ENCODE measurements around the gene LARP4.
A peak's percentile ranks its signal among the peaks of the same experiment; 100 is the strongest.
"Not testable (repeated sequence)": the region's sequence is repeated elsewhere in the genome, so short reads cannot be mapped to it uniquely, and the experiment has no call there.

LARP4 gene

GRCh38 chr12:50483488-50483887, 82.8 kb downstream of the LARP4 start:
- H3K27me3 Mint-ChIP-seq: no peaks in the 10 kb centered on the region

GRCh38 chr12:50488801-50489200, 88.1 kb downstream of the LARP4 start:
- Mint-ChIP-seq H3K36me3 (peaks cover 5% of the 10 kb centered on the region), H3K4me1 (no peaks in the 10 kb centered on the region), H3K9me3 (peaks cover 18% of the 10 kb centered on the region), H3K27ac (no peak overlapping the region), H3K4me3 (no peak overlapping the region), H3K27me3 (peaks cover 4% of the 10 kb centered on the region)
- CTCF ChIA-PET: no interaction called here
- no peak for DNase-seq

More at GRCh38 chr12:50483488-50483887, 82.8 kb downstream of the LARP4 start:
- no peak for DNase-seq
- H3K9me3 Mint-ChIP-seq: no peaks in the 10 kb centered on the region
- CTCF ChIA-PET: no interaction called here
- H3K4me1 Mint-ChIP-seq: no peaks in the 10 kb centered on the region
- peaks cover 2% of the 10 kb centered on the region for H3K36me3 Mint-ChIP-seq
- H3K4me3 Mint-ChIP-seq: no peak overlapping the region
- H3K27ac Mint-ChIP-seq: no peak overlapping the region

DNA sequence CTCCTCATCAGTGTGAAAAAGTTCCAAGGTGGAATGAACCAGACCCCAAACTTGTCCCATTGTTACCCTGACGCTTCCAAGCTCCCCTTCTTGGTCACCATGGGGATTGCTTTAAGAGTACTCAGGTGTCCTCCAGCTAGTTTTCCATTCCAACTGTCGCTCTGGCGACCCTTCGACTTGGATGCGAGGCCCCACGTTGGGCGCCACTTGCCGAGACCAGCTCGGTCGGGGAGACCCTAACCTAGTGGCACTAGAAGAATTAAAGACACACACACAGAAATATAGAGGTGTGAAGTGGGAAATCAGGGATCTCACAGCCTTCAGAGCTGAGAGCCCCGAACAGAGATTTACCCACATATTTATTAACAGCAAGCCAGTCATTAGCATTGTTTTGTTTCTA, 97.4 kb downstream of the LARP4 start:
- H3K4me3 Mint-ChIP-seq, H3K27me3 Mint-ChIP-seq, DNase-seq, H3K4me1 Mint-ChIP-seq, CTCF ChIA-PET: not testable (repeated sequence)
- Mint-ChIP-seq H3K9me3 (peaks cover 40% of the 10 kb centered on the region), H3K27ac (peak overlapping the region; percentile 52), H3K36me3 (peaks cover 13% of the 10 kb centered on the region)

DNA sequence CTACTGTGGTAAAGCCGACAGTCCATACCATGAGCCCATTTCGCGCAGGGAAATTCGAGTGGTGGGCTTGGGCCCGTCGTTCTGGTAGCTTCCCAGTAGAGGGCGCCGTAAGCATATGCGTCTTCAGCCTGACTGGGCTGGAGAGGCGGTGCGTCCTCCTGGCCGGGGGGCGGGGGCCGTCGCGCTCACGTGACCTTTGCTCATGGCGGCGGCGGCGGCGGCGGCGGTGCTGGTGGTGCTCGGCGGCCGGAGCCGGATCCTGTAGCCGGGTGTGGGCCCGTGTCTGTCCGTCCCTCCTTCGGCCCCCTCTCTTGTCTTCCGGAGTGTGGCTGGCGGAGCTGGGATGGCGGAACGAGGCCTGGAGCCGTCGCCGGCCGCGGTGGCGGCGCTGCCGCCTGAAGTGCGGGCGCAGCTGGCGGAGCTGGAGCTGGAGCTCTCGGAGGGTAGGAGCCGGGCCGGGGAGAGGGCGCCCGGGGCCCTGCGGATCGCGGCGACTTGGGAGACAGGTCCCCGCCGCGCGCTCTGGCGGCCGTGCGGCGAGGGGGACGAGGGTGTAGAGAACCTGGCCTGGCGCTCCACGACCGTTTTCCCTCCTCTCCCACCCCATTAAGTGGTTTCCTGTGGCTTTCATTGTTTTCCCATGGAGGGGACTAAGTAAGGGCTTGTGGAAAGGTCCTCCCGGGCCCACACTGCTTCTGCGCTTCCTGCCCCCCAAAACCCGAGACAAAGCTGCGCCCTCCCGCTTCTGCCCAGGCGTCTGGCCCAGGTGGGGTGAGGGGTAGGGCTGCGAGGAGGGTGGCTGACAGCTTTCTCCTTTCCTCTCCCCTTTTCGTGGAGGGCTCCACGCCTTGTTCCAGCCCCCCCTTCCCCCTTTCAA, 104.4 kb downstream of the LARP4 start, which contains the start of gene DIP2B:
Gene DIP2B (plus strand): TSS at position 188 of the 877 bp plus-strand sequence. CDS start 156 bp downstream, at position 344.
- Mint-ChIP-seq H3K36me3 (peaks cover 14% of the 10 kb centered on the region), H3K27ac (peak within 1 kb of the TSS; percentile 95), H3K4me1 (peaks cover 45% of the 10 kb centered on the region), H3K4me3 (peak within 1 kb of the TSS; percentile 99), H3K27me3 (no peaks in the 10 kb centered on the region), H3K9me3 (no peaks in the 10 kb centered on the region)
- peak; percentile 97 for DNase-seq
- CTCF ChIA-PET: interaction anchor here (0.8 to 8.6 kb wide), 19 partner anchors 9 to 521 kb away, joined by 3 to 115 read pairs (median 4); partner anchors contain the start of genes ATF1 and SLC11A2

DNA sequence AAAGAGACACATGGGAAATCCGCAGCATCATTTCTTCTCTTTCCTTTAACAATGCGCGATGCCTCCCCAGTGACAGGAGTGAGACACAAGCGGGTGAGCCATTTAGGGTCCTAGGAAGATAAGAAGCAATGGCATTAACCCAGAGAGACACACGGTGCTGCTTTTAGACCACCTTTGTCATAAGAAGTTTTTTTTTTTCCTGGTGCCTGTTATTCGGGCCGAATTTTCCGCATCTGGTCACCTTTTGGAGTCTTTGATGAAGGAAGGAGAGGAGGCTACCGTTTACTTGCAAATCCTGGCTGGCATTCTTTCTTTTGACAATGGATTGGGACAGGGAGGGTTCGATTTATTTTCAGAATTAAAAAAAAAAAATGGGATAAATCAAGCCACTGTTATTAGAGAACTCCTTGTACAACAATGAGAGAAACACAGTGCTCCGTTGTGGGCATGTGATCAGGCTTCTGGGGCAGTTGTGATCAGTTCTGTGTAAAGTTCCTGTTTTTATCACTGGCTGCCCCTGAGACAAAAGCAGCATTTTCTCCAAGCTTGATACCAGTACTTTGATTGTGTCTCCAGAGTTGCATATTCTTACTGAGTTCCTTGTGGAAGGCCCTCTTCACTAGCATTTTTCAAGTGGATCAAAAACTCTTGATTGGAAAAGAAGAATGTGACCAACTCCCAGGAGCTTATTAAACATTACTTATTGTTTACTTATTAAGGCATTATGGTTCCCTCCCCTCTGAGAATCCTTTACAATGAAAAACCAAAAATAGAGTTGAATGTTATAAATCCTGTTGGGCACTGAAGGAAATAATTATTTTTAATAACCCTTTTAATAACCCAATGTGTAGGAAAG, 105.2 kb downstream of the LARP4 start:
- Mint-ChIP-seq H3K4me1 (peaks cover 49% of the 10 kb centered on the region), H3K4me3 (peak overlapping the region; percentile 99), H3K27me3 (no peaks in the 10 kb centered on the region), H3K9me3 (no peaks in the 10 kb centered on the region), H3K27ac (peak overlapping the region; percentile 95), H3K36me3 (peaks cover 14% of the 10 kb centered on the region)
- CTCF ChIA-PET: interaction anchor here (0.7 to 8.6 kb wide), 13 partner anchors 9 to 838 kb away, joined by 3 to 115 read pairs (median 4); partner anchors contain the start of gene SLC11A2
- DNase-seq: no peak

- peak overlapping the region; percentile 99 for H3K4me3 Mint-ChIP-seq
- no peak for DNase-seq
- H3K4me1 Mint-ChIP-seq: peaks cover 49% of the 10 kb centered on the region
- H3K27me3 Mint-ChIP-seq: no peaks in the 10 kb centered on the region
- H3K27ac Mint-ChIP-seq: peak overlapping the region; percentile 87
- H3K36me3 Mint-ChIP-seq: peaks cover 14% of the 10 kb centered on the region
- CTCF ChIA-PET: interaction anchor here (0.7 to 8.6 kb wide), 9 partner anchors 11 to 837 kb away, joined by 3 to 115 read pairs (median 4); no protein-coding TSS in a partner anchor
- no peaks in the 10 kb centered on the region for H3K9me3 Mint-ChIP-seq
These were observed 106.2 kb downstream of the LARP4 start for GRCh38 chr12:50506753-50507473.

DNA sequence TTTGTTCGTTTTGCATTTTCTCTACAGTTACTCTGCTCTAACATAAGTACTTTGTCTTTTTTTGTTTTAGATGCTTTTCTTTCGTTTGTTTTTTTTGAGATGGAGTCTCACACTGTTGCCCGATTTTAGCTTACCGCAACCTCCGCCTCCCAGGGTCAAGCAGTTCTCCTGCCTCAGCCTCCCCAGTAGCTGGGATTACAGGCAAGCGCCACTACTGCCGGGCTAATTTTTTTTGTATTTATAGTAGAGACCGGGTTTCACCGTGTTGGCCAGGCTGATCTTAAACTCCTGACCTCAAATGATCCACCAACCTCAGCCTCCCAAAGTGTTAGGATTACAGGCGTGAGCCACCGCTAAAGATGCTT, 106.8 kb downstream of the LARP4 start:
- H3K36me3 Mint-ChIP-seq: peaks cover 16% of the 10 kb centered on the region
- no peak for DNase-seq
- no peaks in the 10 kb centered on the region for H3K27me3 Mint-ChIP-seq
- peak overlapping the region; percentile 87 for H3K27ac Mint-ChIP-seq
- CTCF ChIA-PET: interaction anchor here (1.0 to 8.6 kb wide), 8 partner anchors 11 to 318 kb away, joined by 3 to 115 read pairs (median 4); no protein-coding TSS in a partner anchor
- H3K4me1 Mint-ChIP-seq: peaks cover 51% of the 10 kb centered on the region
- peak overlapping the region; percentile 99 for H3K4me3 Mint-ChIP-seq
- H3K9me3 Mint-ChIP-seq: no peaks in the 10 kb centered on the region

GRCh38 chr12:50507930-50508329, 107.2 kb downstream of the LARP4 start:
- CTCF ChIA-PET: interaction anchor here (1.0 to 8.6 kb wide), 10 partner anchors 11 to 318 kb away, joined by 3 to 115 read pairs (median 4); no protein-coding TSS in a partner anchor
- Mint-ChIP-seq H3K9me3 (no peaks in the 10 kb centered on the region), H3K36me3 (peaks cover 16% of the 10 kb centered on the region), H3K4me1 (peaks cover 56% of the 10 kb centered on the region), H3K27ac (peak overlapping the region; percentile 87), H3K27me3 (no peaks in the 10 kb centered on the region), H3K4me3 (peak overlapping the region; percentile 99)
- DNase-seq: peak; percentile 66

GRCh38 chr12:50508414-50508813, 107.7 kb downstream of the LARP4 start:
- CTCF ChIA-PET: interaction anchor here (0.6 to 8.6 kb wide), 12 partner anchors 10 to 317 kb away, joined by 3 to 115 read pairs (median 4); no protein-coding TSS in a partner anchor
- Mint-ChIP-seq H3K27me3 (no peaks in the 10 kb centered on the region), H3K4me3 (peak overlapping the region; percentile 99), H3K27ac (peak overlapping the region; percentile 87), H3K4me1 (peaks cover 61% of the 10 kb centered on the region), H3K36me3 (peaks cover 17% of the 10 kb centered on the region), H3K9me3 (no peaks in the 10 kb centered on the region)
- DNase-seq: no peak

DNA sequence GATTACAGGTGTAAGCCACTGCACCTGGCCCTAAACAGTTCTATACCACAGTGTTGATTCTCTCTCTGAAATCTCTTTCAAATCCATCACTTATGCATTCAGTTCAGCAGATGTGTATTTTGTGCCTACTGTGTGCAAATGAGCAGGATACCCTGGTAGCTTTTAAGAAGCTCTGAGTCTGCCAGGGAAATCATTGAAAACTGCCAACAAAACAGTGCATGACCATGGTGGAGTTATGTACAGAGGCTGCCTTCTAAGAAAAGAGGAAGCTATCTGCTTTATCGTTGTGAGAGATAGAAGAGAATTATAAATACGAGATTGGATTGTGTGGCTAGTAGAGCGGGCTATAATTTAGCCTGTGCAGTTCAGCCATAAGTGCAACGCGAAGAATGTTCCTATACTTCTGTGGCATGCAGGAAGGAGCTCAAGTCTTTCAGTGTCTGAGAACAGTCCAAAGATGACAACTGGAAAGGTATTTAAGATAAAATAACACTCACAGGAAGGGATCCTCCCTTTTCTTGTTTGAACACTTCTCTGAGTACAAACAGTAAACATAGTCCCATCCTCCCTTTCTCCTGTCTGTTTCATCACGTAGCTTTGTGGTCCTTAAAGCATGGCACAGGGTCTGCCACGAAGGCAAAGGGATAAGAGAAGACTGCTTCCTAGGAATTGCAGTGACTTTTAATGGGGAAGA, 108.4 kb downstream of the LARP4 start:
- Mint-ChIP-seq H3K4me3 (peak overlapping the region; percentile 99), H3K9me3 (no peaks in the 10 kb centered on the region), H3K36me3 (peaks cover 18% of the 10 kb centered on the region), H3K27ac (peak overlapping the region; percentile 87), H3K4me1 (peaks cover 68% of the 10 kb centered on the region), H3K27me3 (no peaks in the 10 kb centered on the region)
- CTCF ChIA-PET: interaction anchor here (0.6 to 8.6 kb wide), 8 partner anchors 10 to 234 kb away, joined by 3 to 115 read pairs (median 4); no protein-coding TSS in a partner anchor
- no peak for DNase-seq

DNA sequence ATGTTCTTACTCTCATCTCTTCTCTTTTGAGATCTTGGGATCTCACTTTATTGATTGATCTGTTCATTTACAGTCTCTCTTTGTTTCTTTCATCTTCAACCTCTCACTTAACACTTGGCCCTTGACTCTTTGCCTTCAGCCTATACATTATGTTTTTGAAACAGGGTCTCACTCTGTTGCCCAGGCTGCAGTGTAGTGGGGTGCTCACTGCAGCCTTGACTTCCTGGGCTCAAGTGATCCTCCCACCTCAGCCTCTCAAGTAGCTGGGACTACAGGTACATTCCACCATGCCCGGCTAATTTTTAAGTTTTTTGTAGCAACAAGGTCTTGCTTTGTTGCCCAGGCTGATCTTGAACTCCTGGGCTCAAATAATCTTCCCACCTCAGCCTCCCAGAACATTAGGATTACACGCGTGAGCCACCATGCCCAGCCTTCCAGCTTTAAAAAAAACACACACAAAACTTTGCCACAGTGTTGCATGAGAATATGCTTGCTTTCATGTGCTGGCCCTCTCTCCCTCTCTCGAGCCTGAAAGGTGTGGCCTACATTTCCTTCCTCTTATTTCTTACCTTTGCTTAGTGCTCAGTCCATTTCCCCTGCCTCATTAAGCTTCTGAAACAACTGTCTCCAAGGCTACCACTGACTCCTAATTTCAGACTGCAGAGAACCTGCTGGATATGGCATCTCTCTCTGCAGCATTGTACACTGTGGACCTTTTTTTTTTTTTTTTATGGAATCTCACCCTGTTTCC, 114.0 kb downstream of the LARP4 start:
- peaks cover 49% of the 10 kb centered on the region for H3K4me1 Mint-ChIP-seq
- peaks cover 14% of the 10 kb centered on the region for H3K36me3 Mint-ChIP-seq
- CTCF ChIA-PET: interaction anchor here (1.7 to 2.6 kb wide), 2 partner anchors 9 to 11 kb away, joined by 5 to 8 read pairs; no protein-coding TSS in a partner anchor
- no peaks in the 10 kb centered on the region for H3K27me3 Mint-ChIP-seq
- peak overlapping the region; percentile 42 for H3K4me3 Mint-ChIP-seq
- H3K27ac Mint-ChIP-seq: peak overlapping the region; percentile 94
- peak; percentile 46 for DNase-seq
- H3K9me3 Mint-ChIP-seq: no peaks in the 10 kb centered on the region

DNA sequence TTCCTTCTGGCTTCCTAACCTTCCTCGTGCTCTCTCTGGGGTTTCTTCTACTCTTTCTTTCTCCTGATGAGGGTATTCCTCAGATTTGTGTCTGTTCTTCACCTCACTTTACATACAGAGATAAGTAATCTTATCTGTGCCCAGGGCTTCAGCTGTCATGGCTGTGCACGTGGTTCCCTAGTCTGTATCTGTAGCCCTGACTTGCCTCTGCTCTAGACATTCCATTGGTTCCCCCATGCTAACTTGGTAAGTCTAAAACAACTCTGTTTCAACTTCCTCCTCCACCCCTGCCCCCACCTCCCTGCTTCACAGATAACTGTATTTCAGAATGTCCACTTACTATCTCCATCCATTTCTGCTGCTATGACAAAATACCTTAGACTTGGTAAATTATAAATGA, 114.9 kb downstream of the LARP4 start:
- no peaks in the 10 kb centered on the region for H3K9me3 Mint-ChIP-seq
- H3K4me1 Mint-ChIP-seq: peaks cover 42% of the 10 kb centered on the region
- CTCF ChIA-PET: interaction anchor here (2.6 kb wide), 1 partner anchor 10 kb away, joined by 8 read pairs; no protein-coding TSS in a partner anchor
- H3K4me3 Mint-ChIP-seq: peak overlapping the region; percentile 60
- peak overlapping the region; percentile 94 for H3K27ac Mint-ChIP-seq
- peaks cover 15% of the 10 kb centered on the region for H3K36me3 Mint-ChIP-seq
- H3K27me3 Mint-ChIP-seq: no peaks in the 10 kb centered on the region
- DNase-seq: no peak
